ENCODE results near the gene PPFIA2.

The PPFIA2 gene

DNA sequence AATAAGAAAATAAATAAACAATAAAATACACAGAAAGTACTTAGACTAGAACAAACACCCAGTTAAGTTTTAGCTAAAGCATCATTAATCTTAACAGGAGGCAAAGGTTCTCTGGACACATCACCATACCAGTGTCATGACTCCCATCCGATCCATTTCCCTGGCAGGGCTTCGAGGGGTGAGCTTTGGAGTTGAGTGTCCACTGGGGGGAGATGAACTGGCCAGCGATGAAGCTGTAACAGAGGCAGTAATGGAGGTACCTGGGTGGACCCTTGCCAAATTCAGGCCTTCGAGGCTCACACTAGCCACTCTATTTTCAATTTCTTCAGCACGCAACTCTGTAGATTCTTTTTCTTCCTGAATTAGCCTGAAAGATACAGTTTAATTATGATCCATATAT lies 411.7 kb downstream of the PPFIA2 start:
- no peak for DNase-seq (ENCODE audit: low spot score)

DNA sequence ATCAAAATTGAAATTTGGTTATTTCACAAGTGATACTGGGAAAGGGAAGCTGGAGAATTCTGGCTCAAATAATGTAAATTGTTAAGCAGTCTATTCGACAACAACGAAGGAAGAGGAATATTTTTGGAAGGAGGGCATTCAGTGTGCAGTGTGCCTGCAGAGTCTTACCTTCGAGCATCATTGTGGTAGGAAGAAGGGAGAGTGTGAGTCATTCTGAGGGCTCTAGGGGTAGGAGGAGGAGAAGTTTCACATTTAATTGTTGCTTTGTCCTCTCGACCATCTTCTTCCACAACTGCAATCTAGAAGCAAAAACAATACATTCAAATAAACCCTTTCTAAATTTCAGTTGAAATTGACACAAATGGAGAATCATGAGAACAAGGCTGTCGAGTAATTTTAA lies 418.2 kb downstream of the PPFIA2 start:
- no peak for DNase-seq (ENCODE audit: low spot score)

DNA sequence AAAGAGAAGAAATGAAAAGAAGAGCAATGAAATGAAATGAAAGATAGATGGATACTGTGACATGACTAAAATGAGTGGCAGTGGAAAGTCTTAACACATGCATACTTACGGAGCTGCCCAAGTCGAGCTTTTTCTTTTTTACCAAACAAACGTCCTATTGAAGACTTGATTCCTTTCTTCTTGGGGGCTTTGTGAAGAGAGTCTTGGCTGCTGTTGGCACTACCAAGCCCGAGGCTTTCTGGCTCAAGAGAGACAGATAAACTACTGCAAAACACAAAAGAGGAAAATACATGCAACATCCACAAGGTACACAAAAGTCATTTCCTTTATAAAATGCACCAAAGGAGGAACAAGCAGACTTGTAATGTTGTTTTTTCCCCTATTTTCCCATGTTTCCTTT lies 420.1 kb downstream of the PPFIA2 start:
- DNase-seq (ENCODE audit: low spot score): no peak

DNA sequence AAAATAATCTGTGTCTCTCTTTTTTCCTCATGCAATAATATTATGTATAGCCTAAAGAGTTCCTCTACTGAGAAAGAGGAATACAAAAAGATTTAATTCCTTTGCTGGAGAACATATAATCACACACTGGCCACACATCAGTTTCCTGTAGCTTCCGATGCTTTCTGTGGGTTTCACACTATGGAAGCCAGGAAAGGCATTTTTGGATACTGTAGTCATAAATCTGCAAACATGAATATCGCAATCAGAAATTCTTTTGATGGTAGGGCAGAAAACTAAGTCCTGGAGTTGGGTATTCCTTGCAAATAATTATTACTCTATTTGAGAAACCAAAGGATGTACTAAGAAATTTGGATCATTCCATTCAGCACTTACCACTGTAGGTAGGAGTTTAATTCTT lies 421.3 kb downstream of the PPFIA2 start:
- DNase-seq (ENCODE audit: low spot score): no peak

DNA sequence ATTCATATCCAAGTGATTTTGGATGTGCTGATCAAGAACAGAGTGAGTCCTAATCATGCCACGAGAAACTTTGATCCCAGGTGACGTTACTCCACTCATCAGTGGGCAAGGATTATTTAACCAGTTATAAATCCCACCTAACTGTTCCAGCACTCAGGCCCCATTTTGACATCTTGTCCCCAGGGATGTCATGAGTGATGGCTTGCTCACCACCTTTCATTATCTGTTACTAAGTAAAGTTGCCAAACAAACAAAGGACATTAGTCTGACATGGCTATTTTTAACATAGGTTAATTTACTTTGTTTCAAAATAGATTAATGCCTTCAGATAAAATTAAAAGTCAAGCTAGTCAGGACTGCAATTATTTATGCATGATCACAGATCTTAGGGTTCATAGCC lies 425.3 kb downstream of the PPFIA2 start:
- DNase-seq (ENCODE audit: low spot score): no peak

DNA sequence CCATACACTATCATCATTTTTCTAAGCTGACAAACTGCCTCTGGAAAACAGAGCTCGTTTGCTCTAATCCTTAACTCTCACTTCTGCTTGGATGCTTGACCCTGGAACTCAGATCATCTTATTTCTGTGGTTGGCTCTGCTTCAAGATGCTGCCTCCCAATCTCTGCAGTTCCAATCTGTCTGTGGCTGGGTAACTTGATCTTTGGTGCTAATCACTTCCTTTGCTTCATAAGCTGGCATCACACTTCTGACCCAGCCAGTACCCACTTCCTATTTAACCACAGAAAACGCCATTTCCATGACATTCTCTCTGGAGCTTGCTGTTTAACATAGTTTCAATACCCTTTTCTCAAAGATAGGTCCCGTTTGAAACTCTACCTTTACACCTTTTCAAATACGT lies 427.1 kb downstream of the PPFIA2 start:
- DNase-seq (ENCODE audit: low spot score): no peak

DNA sequence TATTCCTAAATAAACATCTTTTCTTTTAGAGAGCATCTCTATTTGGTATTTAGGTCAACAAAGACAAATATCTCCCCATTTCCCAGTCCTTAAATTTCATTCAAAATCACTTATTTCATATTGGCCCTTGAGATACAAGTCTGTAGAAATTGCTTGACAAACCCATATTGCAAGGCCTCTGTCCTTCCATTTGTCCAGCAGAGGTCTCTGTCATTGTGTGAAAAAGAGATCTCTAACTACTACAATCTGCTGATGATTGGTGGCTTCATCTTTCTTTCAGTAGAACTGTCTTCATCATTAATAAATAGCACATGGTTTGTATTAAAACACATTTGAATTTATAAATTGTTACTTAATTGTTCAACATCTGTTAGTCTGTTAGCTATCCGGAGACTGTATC lies 428.7 kb downstream of the PPFIA2 start:
- peak; percentile 5 for DNase-seq (ENCODE audit: low spot score)

DNA sequence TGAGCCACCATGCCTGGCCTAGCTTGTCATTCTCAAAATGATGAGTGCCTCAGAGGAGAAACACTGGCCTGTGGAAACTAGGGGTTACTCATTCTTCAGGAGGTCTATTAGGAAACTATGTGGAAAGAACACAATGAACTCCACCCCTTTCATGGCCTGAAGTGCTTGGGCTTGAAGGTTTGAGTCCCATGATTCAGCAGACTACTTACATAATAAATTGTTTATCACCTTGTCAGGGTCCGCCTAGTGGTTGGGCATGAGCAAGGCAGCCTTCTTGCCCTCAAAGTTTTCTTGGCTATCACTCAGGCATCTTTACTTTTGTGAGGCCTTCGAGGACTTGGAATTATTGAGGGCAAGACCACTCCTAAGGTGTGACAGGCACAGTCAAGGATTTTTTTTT lies 430.1 kb downstream of the PPFIA2 start:
- DNase-seq (ENCODE audit: low spot score): peak; percentile 60

DNA sequence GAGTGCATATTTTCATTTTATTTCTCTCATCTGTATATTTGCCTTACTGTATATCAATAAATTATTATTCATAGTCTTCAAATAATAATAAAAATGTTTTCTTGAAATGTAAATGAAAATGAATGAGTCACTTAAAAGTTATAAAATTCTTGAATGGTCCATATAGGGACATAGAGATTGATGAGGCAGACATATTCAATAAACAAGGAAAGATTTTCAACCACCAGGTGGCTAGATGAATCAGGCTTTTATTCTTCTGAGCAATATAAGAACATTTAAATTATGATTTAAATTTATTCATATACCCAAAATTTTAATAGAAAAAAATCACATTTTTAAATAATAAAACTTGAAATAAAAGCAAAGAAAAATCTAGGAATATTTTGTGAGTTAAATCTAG lies 431.7 kb downstream of the PPFIA2 start:
- DNase-seq (ENCODE audit: low spot score): peak; percentile 5

DNA sequence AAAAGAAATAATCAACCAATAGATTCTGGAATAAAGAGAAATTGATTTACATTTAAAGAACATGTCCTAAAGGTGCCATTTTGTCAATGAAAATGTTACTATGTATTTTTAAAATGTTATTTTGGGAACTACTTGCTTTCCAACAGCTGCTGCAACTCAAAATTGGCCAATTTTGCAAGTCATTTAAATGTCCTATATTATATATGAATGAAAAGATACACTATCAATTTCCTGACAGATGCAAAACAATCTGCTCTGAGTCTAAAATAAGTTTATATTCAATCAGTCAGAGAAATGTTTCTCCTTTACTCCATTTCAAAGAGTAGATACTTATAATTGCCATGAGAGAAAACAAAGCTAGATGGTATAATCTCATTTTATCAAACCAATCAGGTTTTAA lies 434.1 kb downstream of the PPFIA2 start:
- no peak for DNase-seq (ENCODE audit: low spot score)

DNA sequence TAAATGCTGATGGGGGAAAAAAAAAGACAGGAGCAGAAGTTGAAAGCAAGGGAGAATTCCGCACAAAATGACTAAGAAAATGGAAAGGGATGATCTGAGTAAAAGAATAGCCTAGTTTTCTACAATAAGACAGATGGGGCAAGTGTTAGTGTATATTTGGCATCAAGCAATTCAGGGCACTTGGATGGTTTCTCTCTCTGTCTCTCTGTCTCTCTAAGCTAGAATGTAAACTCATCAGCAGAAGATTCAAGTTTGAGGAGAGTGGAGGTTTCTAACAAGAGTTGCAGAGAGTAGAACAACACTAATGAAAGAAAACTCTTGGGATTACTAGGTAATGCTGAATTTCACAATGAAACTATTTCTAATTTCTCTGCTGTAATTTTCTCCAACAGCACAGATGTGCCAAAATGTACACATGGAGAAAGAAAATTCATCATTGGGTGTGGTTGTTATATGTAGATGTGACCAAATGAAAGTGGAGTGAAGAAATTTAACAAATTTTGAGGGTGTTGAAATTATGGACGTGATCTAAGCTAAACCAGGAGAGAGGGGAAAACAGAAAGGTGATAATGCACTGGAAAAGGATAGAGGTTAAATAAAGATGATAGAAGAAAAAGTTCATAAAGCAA lies 444.1 kb downstream of the PPFIA2 start:
- no peak for DNase-seq (ENCODE audit: low spot score)

DNA sequence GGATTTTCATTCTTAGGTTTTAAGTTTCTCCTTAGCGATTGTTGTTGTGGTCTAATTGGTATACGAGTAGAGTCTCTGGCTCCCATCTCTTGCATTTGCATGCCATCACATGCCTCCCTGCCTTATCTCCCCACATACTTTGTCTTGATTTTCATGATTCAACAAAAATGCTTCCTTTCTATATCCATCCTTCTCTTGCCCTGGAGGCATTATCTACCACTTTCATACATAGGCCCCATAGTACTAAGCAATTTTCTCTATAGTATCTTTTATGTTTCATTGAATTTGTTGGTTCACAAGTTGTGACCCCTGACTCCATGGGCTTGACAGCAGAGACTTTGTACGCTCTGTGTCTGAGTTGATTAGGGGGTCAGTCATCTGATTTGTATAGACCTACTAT lies 455.2 kb downstream of the PPFIA2 start:
- DNase-seq (ENCODE audit: low spot score): no peak

DNA sequence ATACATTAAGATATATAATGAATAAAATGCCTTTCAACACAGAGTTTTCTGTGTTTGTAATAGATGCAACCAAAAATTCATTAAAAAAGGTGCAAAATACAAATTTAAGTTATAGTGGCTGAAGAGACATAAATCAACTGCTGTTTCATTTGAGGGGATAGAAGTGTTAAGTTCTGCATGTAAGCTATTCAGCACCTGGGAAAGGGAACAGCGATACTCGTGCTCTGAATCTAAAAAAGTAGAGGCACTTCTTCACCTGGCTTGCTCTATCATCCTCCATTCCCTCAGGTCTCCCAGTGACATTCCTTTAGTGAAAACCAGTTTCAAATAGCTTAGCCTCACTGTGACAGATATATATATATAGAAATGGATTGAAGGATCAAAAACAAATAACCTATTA lies 458.7 kb downstream of the PPFIA2 start:
- no peak for DNase-seq (ENCODE audit: low spot score)

DNA sequence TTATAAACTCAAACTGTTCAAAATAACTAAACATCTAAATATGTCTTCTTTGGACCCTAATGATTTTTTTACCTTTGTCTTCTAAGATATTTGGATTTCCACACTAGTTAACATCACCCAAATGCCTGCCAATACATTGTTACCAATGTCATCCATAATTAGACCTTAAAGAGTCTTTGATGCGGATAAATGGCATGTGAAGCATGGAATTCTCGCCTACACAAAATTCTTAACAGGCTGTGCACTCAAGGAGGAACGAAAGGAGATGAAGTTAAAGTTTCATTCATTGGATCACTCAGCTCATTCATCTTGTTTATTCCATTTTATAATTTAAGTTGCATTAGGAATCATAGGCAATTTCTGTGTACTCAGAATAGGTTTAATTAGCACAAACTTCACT lies 461.5 kb downstream of the PPFIA2 start:
- no peak for DNase-seq (ENCODE audit: low spot score)

DNA sequence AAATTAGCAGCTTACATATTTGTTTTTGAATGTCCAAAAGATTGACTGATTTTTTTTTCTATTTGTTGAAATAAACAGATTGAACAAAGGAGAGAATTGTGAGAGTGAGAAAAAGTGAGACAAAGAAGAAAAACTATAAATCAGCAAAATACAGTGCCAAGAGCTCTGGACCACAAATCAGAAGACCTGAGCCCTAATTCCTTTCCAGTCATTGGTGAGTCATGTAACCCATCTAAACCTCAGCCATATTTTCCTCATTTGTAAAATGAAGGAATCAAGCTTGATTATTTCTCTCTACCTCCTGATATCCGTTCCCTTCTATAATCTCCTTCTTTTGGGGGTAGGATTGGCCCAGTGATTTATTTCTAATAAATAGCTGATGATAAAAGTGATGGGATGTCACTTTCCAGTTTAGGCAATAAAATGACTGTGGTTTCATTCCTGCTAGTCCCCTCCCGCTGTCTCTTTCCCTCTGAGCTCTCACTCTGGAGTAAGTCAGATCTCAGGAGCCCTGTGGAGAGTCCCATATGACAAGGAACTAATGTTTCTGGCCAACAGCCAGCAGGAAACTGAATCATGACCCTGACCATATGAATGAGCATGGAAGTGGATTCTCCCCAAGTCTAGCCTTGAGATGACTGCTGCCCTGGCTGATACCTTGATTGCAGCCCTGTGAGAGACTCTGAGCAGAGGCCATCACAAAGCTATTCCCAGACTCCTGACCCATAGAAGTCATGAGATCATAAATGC lies 462.4 kb downstream of the PPFIA2 start:
- no peak for DNase-seq (ENCODE audit: low spot score)

DNA sequence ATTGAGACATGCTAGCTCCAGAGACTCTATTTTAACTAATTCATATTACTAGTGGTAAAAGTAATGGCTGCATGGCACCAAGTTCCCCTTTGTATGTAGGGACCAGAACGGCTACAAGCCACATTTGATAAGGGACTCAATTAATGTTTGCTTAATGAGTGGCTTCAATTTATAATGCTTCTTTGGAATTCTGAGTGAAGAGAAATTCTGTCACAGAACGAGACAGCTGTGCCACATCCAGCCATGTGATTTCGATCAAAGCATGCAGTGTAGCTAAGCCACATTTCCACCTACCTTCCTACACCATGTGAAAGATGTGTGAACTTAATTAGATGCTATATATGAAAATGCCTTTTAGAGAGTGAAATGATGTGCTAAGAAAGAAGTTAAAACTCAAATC lies 463.9 kb downstream of the PPFIA2 start:
- DNase-seq (ENCODE audit: low spot score): no peak

DNA sequence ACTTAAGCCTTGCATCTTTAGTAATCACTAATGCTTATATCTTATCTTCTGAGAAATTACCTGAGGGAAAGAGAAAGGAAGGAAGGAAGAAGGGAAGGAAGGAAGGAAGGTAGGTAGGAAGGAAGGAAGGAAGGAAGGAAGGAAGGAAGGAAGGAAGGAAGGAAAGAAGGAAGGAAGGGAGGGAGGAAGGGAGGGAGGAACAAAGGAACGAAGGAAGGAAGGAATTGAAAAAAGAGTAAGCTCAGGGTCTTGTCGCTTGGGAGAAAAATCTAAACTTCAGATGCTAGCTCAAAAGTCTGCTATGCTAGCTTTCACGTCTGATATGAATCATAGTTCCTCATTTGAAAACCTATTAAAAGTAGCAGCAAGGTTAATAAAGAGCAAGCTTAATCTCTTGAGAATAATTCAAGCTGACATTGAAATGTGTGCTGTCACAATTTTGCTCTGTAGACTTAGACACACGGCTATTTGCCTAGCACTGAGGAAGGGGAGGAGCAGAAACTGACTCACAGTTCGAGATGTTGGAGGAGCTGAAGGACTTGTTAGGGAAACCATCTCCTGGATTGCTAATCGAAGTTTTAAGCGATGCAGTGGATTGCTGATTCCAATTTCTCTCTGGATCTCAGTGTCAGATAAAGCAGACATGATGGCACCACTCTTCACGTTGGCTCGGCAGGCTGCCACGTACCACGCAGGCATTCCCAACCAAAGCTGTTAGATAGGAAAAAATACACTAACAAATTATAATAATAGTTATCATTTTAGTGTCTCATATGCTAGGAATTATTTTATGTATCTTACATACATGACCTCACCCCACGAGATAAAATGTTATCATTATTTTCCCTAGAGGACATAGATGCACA lies 464.6 kb downstream of the PPFIA2 start:
- DNase-seq (ENCODE audit: low spot score): peak; percentile 36

DNA sequence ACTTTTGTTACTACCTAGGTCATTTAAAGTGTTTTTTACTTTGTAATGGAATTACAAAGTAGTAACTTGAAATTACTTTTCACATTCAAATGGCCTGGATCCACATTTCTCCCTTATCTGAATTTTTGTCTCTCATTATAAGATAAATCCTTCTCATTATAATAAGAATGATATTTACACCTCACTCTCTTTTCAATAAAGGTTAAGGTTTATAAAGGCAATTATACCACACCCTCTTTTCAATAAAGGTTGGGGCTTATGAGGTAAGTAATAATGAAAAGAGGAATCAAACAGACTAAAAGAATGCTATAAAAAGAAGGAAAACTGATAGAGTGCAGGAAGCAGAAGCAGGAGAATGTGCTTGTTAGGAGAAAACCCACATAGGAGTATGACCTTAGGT lies 470.5 kb downstream of the PPFIA2 start:
- DNase-seq (ENCODE audit: low spot score): no peak

DNA sequence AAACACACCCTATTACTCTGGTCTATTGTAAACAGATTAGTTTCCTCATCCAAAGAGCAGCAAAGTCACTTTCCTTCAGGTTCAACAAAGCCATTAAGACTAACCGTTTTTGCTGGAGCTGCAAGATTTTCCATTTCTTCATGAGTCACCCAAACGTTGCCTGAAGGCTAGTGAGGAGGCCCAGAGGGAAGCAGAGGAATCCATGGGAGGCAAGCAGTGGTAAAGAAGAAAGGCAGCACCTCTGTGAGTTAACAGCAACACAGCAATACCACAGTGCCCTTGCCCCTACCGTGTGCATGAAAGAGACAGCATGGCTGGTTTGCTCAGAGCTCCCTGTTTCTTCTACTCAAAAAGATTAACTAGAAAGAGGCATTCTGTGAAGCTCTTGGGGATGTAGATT lies 475.0 kb downstream of the PPFIA2 start:
- DNase-seq (ENCODE audit: low spot score): no peak

DNA sequence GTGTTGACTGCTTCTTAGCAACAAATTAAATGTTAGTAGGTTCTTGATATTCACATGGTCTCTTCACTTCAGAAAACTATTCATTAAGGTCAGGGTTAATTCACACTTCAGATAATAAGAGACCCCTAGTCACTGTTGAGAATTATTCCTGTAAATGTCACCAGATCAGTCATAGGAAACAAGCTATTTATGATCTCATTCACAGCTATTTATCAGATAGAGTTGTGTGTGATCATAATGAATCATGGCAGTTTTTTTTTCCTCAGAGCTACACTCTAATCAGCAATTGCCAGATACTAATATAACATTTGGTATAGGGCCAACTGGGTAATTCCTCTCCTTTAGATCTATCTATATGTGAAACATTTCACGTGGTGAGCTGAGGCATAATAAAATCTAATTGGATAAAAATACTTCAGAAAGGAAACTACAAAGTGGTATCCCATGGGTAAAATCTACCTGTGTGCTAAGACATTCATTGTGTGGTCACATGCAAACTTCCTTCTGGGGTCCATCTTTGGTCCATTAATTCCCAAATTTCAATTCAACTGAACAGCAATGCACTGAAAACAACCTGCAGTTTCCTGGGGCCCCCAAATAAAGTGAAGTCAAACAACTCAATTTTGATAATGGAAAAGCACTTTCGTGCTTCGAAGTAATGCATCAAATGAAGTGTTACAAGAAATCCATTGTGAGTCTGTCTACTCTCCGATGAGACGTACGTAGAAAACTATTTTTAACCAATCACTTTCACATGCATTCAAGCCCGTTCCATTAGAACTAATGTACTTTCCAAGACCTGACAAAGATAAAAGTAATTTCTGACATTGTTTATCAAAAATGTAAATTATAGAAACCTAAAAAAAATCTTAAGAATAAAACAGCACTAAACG lies 484.3 kb downstream of the PPFIA2 start:
- DNase-seq (ENCODE audit: low spot score): no peak

DNA sequence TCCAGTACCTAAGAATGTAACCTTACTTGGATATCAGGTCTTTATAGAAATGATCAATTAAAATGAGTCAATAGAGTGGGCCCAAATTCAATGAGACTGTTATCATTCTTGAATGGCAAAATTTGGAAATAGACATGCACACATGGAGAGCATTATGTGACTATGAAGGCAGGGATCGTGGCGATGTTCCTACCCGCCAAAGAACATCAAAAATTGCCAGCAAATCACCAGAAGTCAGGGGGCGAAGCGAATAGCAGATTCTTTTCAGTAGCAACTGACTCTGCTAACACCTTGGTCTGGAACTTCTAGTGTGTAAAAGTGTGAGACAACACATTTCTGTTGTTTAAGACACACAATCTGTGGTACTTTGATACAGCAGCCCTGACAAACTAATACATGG lies 488.8 kb downstream of the PPFIA2 start:
- no peak for DNase-seq (ENCODE audit: low spot score)

DNA sequence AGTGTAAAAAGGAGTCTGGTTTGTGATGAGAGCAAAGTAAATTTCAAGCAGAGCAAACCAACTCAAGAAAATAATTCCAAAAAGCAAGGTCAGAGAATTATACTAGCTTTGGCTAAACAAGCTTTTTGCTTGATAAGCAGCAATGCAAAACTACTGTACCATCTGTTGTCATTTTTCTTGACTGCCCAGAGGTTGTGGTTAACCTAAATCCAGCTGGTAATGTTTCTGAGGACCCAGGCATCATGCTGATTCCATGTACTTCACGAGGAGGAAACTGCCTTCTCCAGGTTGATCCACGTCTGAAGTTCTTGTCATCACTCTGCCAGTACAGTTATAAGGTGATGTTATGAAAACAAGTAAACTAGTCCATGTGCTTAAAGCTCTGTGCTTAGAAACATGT lies 496.1 kb downstream of the PPFIA2 start:
- DNase-seq (ENCODE audit: low spot score): no peak
